ENCODE measurements around the gene AKAP10.
"Not testable (repeated sequence)": the region's sequence is repeated elsewhere in the genome, so short reads cannot be mapped to it uniquely, and the experiment has no call there.

Gene AKAP10

DNA sequence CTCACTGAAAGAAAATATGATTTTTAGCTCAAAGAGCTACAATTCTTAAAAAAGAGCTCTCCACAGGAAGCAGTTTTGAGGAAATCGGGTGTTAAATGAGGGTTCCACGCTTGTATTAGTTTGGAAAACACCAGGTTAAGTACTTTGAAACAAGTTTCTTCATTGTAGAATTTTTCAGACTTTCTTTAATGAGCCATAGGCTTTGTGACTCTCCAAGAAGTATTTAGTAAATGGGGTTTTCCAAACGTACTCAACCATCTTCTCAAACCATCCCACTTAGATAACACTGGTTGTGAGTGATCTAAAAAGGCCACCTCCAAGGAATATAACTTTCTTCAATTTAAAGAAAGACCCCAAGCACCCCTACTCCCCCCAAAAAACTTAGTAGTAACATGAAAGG lies 112.6 kb downstream of the AKAP10 start:
- Histone ChIP-seq H3K27ac (ENCODE audit: low read depth, low read length) (no peak overlapping the region), H3K9me2 (replicated peaks; ENCODE audit: insufficient read depth, low read length) (no peaks in the 10 kb centered on the region), H4K20me1 (ENCODE audit: low read depth, low read length) (no peaks in the 10 kb centered on the region), H3K4me2 (ENCODE audit: low read depth, low read length, poor library complexity, severe bottlenecking) (no peak overlapping the region), H2AFZ (ENCODE audit: low read depth, low read length, severe bottlenecking) (no peak overlapping the region), H3K36me3 (ENCODE audit: low read length) (no peaks in the 10 kb centered on the region), H3K27me3 (ENCODE audit: low read length) (no peaks in the 10 kb centered on the region), H3K4me3 (ENCODE audit: insufficient read depth, low read length, poor library complexity, severe bottlenecking) (no peak overlapping the region), H3K9me3 (ENCODE audit: insufficient read depth, low read length) (no peaks in the 10 kb centered on the region), H3K9ac (ENCODE audit: low read length) (no peak overlapping the region), H3F3A (ENCODE audit: insufficient read depth) (no peaks in the 10 kb centered on the region), H3K79me2 (ENCODE audit: insufficient read depth, low read length) (no peaks in the 10 kb centered on the region)
- TF ChIP-seq EZH2phosphoT487 (conservative IDR thresholded peaks at IDR 0.05; ENCODE audit: low read length) = no peak
- TF ChIP-seq, protein P1, sequence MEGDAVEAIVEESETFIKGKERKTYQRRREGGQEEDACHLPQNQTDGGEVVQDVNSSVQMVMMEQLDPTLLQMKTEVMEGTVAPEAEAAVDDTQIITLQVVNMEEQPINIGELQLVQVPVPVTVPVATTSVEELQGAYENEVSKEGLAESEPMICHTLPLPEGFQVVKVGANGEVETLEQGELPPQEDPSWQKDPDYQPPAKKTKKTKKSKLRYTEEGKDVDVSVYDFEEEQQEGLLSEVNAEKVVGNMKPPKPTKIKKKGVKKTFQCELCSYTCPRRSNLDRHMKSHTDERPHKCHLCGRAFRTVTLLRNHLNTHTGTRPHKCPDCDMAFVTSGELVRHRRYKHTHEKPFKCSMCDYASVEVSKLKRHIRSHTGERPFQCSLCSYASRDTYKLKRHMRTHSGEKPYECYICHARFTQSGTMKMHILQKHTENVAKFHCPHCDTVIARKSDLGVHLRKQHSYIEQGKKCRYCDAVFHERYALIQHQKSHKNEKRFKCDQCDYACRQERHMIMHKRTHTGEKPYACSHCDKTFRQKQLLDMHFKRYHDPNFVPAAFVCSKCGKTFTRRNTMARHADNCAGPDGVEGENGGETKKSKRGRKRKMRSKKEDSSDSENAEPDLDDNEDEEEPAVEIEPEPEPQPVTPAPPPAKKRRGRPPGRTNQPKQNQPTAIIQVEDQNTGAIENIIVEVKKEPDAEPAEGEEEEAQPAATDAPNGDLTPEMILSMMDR (IDR thresholded peaks at IDR 0.05; ENCODE audit: insufficient read depth, low read length, poor library complexity, severe bottlenecking) = no peak

DNA sequence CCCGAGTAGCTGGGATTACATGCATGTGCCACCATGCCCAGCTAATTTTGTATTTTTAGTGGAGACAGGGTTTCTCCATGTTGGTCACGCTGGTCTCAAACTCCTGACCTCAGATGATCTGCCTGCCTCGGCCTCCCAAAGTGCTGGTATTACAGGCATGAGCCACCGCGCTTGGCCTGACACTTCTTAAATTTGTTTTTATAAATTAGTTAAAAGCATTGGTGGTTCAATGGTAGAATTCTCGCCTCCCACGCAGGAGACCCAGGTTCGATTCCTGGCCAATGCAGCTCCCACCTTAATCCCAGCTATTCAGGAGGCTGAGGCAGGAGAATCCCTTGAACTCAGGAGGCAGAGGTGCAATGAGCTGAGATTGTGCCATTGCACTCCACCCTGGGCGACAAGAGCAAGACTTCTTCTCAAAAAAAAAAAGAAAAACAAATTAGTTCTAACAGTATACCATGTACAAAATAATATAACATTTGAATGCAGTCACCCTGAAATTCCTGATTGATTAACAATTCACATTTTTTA lies 116.9 kb downstream of the AKAP10 start:
- not testable (repeated sequence) for H3K9ac ChIP-seq (ENCODE audit: low read length); H3K9me3 ChIP-seq (ENCODE audit: insufficient read depth, low read length); H3F3A ChIP-seq (ENCODE audit: insufficient read depth); H3K9me2 ChIP-seq (replicated peaks; ENCODE audit: insufficient read depth, low read length); H3K79me2 ChIP-seq (ENCODE audit: insufficient read depth, low read length); H4K20me1 ChIP-seq (ENCODE audit: low read depth, low read length); H3K4me3 ChIP-seq (ENCODE audit: insufficient read depth, low read length, poor library complexity, severe bottlenecking); H2AFZ ChIP-seq (ENCODE audit: low read depth, low read length, severe bottlenecking); H3K27ac ChIP-seq (ENCODE audit: low read depth, low read length); H3K36me3 ChIP-seq (ENCODE audit: low read length); H3K4me2 ChIP-seq (ENCODE audit: low read depth, low read length, poor library complexity, severe bottlenecking); H3K27me3 ChIP-seq (ENCODE audit: low read length)

DNA sequence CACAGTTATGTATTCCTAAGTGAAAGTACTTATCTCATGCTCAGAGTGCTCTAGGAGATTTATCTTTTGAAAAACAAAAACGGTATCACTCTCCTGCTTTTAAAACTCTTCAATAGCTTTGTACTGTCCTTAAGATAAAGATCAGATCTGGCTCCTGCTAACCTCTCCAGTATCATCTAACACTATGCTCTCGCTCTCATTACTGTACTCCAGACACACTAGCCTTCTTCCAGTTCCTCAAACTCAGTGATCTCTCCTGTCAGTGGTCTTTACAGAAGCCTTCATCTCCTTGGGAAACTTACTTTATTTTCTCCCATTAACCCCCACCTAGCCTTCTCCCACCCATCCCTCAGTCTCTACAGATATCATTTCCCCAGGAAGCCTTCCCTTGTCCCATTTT lies 120.0 kb downstream of the AKAP10 start:
- Histone ChIP-seq H3K9me2 (replicated peaks; ENCODE audit: insufficient read depth, low read length) (no peaks in the 10 kb centered on the region), H3K79me2 (ENCODE audit: insufficient read depth, low read length) (no peaks in the 10 kb centered on the region), H3F3A (ENCODE audit: insufficient read depth) (no peaks in the 10 kb centered on the region), H3K9ac (ENCODE audit: low read length) (no peak overlapping the region), H3K4me3 (ENCODE audit: insufficient read depth, low read length, poor library complexity, severe bottlenecking) (no peak overlapping the region), H3K4me2 (ENCODE audit: low read depth, low read length, poor library complexity, severe bottlenecking) (no peak overlapping the region), H3K27ac (ENCODE audit: low read depth, low read length) (no peak overlapping the region), H4K20me1 (ENCODE audit: low read depth, low read length) (no peaks in the 10 kb centered on the region), H3K9me3 (ENCODE audit: insufficient read depth, low read length) (no peaks in the 10 kb centered on the region), H2AFZ (ENCODE audit: low read depth, low read length, severe bottlenecking) (no peak overlapping the region), H3K36me3 (ENCODE audit: low read length) (no peaks in the 10 kb centered on the region), H3K27me3 (ENCODE audit: low read length) (no peaks in the 10 kb centered on the region)
- TF ChIP-seq EZH2phosphoT487 (conservative IDR thresholded peaks at IDR 0.05; ENCODE audit: low read length) = no peak
- TF ChIP-seq, protein P1 (IDR thresholded peaks at IDR 0.05; ENCODE audit: insufficient read depth, low read length, poor library complexity, severe bottlenecking) = no peak

All from SU-DHL-6 (cell line).